GM12878 (cell line): ENCODE data around the gene CDK5RAP1. TPM values are rescaled to one million over a fixed set of nuclear protein-coding genes. Genes with fewer than 3 reads are reported as not detected.

Experiments used
- ATAC-seq: fragments of 200-7000 bp; cut with Tn5 transposase; 3 replicates; pipeline ENCODE4 v1.9.1; 2020; ENCODE audit warnings: mild to moderate bottlenecking, moderate library complexity
- BruUV-seq: library from RNA; stranded (reverse); fragments of 400-500 nt; replicated peaks from 2 replicates; lab custom pipeline; 2021; lab: Mats Ljungman, UMichigan
- CTCF ChIA-PET: fragments of 300-600 bp; sonication (Branson Sonifier 250); formaldehyde crosslinking; extraction: SDS; loops from one replicate; lab custom pipeline; 2021; ENCODE audit warnings: inconsistent platforms; lab: Yijun Ruan, JAX
- POLR2A ChIA-PET: fragments of 350-600 bp; formaldehyde crosslinking; extraction: SDS; loops from one replicate; lab custom pipeline; 2021; ENCODE audit warnings: inconsistent platforms; lab: Charles Lee
- RAD21 ChIA-PET: fragments of 300-600 bp; sonication (Branson Sonifier 250); formaldehyde crosslinking; loops from one replicate; lab custom pipeline; 2023; ENCODE audit warnings: antibody characterized with exemption; ENCODE audit not compliant: unreplicated experiment; lab: Charles Lee
- SMC1A ChIA-PET: fragments of 300-600 bp; sonication (Branson Sonifier 250); formaldehyde crosslinking; loops from one replicate; lab custom pipeline; 2023; ENCODE audit not compliant: unreplicated experiment, uncharacterized antibody; lab: Charles Lee
- DNase-seq: peaks from one replicate; pipeline ENCODE4 v3.0.0-alpha.2; 2011; ENCODE audit warnings: low read depth, low spot score
- FAIRE-seq: peaks from 3 replicates; lab custom pipeline; 2011; peaks lifted over from hg19 to GRCh38; lab: Jason Lieb, UNC
- H2AFZ ChIP-seq: 2 replicates; pipeline ENCODE4 v1.6.0; 2011; ENCODE audit warnings: low read depth, low read length, control low read depth; ENCODE audit not compliant: control insufficient read depth
- H3K27ac ChIP-seq: 2 replicates; pipeline ENCODE4 v1.5.1; 2011; ENCODE audit warnings: control low read depth; ENCODE audit not compliant: control insufficient read depth, insufficient read depth
- H3K27me3 ChIP-seq, 2 experiments: replicated peaks in 1 of 2; 2 replicates each; pipeline versions ENCODE4 v1.6.0 to v1.6.1; 2011; ENCODE audit warnings: low read length in 1 of 2; ENCODE audit not compliant: control insufficient read depth in 2 of 2, insufficient read depth in 2 of 2
- H3K36me3 ChIP-seq, 2 experiments: 2 replicates each; pipeline ENCODE4 v1.5.1; 2011; ENCODE audit warnings: low read length in 1 of 2; ENCODE audit not compliant: control insufficient read depth in 2 of 2, insufficient read depth in 2 of 2
- H3K4me1 ChIP-seq: 2 replicates; pipeline ENCODE4 v1.6.1; 2011; ENCODE audit warnings: mild to moderate bottlenecking, low read length, moderate library complexity, mixed read lengths; ENCODE audit not compliant: control insufficient read depth, insufficient read depth
- H3K4me2 ChIP-seq: 2 replicates; pipeline ENCODE4 v1.6.0; 2011; ENCODE audit warnings: control low read depth; ENCODE audit not compliant: control insufficient read depth, insufficient read depth
- H3K4me3 ChIP-seq: fragments of 200-600 bp; sonication (generic); 2 replicates; pipeline ENCODE4 v1.5.1; 2016
- H3K79me2 ChIP-seq: 2 replicates; pipeline ENCODE4 v1.6.0; 2011; ENCODE audit warnings: low read length; ENCODE audit not compliant: control insufficient read depth, insufficient read depth
- H3K9ac ChIP-seq: 2 replicates; pipeline ENCODE4 v1.8.0; 2011; ENCODE audit warnings: low read length, control low read depth, mixed read lengths; ENCODE audit not compliant: control insufficient read depth, insufficient read depth
- H3K9me3 ChIP-seq: replicated peaks from 3 replicates; pipeline ENCODE4 v1.5.1; 2011; ENCODE audit warnings: mild to moderate bottlenecking, low read length; ENCODE audit not compliant: control insufficient read depth, insufficient read depth
- H4K20me1 ChIP-seq: 2 replicates; pipeline ENCODE4 v1.6.0; 2011; ENCODE audit not compliant: control insufficient read depth, insufficient read depth
- ATF2 ChIP-seq: IDR thresholded peaks from 2 replicates; pipeline ENCODE4 v1.6.1; 2012; ENCODE audit warnings: low read length, inconsistent platforms
- CUX1 ChIP-seq: IDR thresholded peaks from 2 replicates; pipeline ENCODE4 v1.6.1; 2012; ENCODE audit warnings: improper control_type of control experiment, low read depth, low read length; ENCODE audit not compliant: insufficient replicate concordance
- GATAD2B ChIP-seq: fragments of 450-650 bp; conservative IDR thresholded peaks from 2 replicates; pipeline ENCODE4 v1.6.1; 2017; ENCODE audit warnings: low read depth, mild to moderate bottlenecking, moderate library complexity
- HDAC2 ChIP-seq: fragments of 200-600 bp; sonication (generic); IDR thresholded peaks from 2 replicates; pipeline ENCODE4 v1.6.1; 2017
- IKZF1 ChIP-seq: fragments of 450-650 bp; conservative IDR thresholded peaks from 2 replicates; pipeline ENCODE4 v1.6.1; 2017; ENCODE audit warnings: antibody characterized with exemption, mild to moderate bottlenecking
- MTA3 ChIP-seq: IDR thresholded peaks from 2 replicates; pipeline ENCODE4 v1.6.1; 2012; ENCODE audit warnings: low read length, inconsistent platforms, borderline replicate concordance
- NR2F1 ChIP-seq: fragments of 450-650 bp; conservative IDR thresholded peaks from 2 replicates; pipeline ENCODE4 v1.6.1; 2017; ENCODE audit warnings: mild to moderate bottlenecking
- STAT1 ChIP-seq: fragments of 450-650 bp; conservative IDR thresholded peaks from 2 replicates; pipeline ENCODE4 v1.6.1; 2014; ENCODE audit warnings: antibody characterized with exemption, mild to moderate bottlenecking
- TARDBP ChIP-seq: IDR thresholded peaks from 2 replicates; pipeline ENCODE4 v1.6.1; 2016; ENCODE audit warnings: borderline replicate concordance
- USF1 ChIP-seq: IDR thresholded peaks from 2 replicates; pipeline ENCODE4 v1.6.1; 2011; ENCODE audit warnings: borderline replicate concordance, low read depth, mild to moderate bottlenecking, moderate library complexity, mixed read lengths, low read length; ENCODE audit not compliant: insufficient read depth; ENCODE audit errors: extremely low read length
- ZBTB11 ChIP-seq: fragments of 450-650 bp; formaldehyde crosslinking; IDR thresholded peaks from 2 replicates; pipeline ENCODE4 v1.5.0; 2022; ENCODE audit warnings: mild to moderate bottlenecking, missing genetic modification characterization
- ZNF622 ChIP-seq: fragments of 450-650 bp; IDR thresholded peaks from 2 replicates; pipeline ENCODE4 v1.6.1; 2017; ENCODE audit warnings: mild to moderate bottlenecking, inconsistent platforms
- WGBS: methylation state at CpG from one replicate; pipeline ENCODE4 v1.1.6; 2016; ENCODE audit warnings: low lambda C conversion rate; ENCODE audit not compliant: insufficient replicate concordance, insufficient coverage; ENCODE audit errors: missing lambda C conversion rate; 5-methylcytosine and 5-hydroxymethylcytosine counted together
- in situ Hi-C: fragments of 300-500 bp; cut with MboI; formaldehyde crosslinking; loops from 9 replicates; pipeline ENCODE4 v1.14.3; 2018; ENCODE audit warnings: mixed read lengths
- intact Hi-C: fragments of 100-400 bp; cut with micrococcal nuclease; formaldehyde crosslinking; loops from one replicate; pipeline ENCODE4 v1.14.2; 2022; ENCODE audit not compliant: unreplicated experiment
- polyA plus RNA-seq, 11 experiments: library from polyadenylated mRNA; depleted of rRNA in 4 of 11; unstranded in 6 of 11; stranded (reverse) in 5 of 11; fragments of >200 nt; fragmentation: Nextera tagmentation in 4 of 11; fragmentation: Illumina TruSeq in 1 of 11; extraction: Ambion mirVana in 4 of 11; extraction: Trizol in 1 of 11; gene quantifications; 1 replicate in 1 of 11; 2 replicates in 10 of 11; pipeline versions ENCODE4 v1.2.1 to v1.2.3, GENCODE V29; 2011 to 2016; ENCODE audit warnings: inconsistent platforms in 2 of 11, missing spikeins in 2 of 11, low read depth in 1 of 11
- total RNA-seq, 4 experiments: library from RNA; depleted of rRNA in 3 of 4; stranded (reverse); fragments of >200 nt in 3 of 4; fragmentation: Illumina TruSeq in 1 of 4; extraction: Trizol in 1 of 4; gene quantifications; 2 replicates each; pipeline versions ENCODE4 v1.2.1 to v1.2.3, GENCODE V29; 2013 to 2021

CDK5RAP1 gene
- total and polyA plus RNA-seq, 10 of the 15 experiments (the other 5 are each of a cell fraction or from before 2014, with no cell fraction given), result 30.4 to 67.6 (median 38.8) TPM

GRCh38 chr20:33443512-33444239, 42.4 kb upstream of the CDK5RAP1 start, which contains the start of gene SNTA1:
Gene SNTA1, minus strand, starts transcription at chr20:33443763. Its CDS starts 143 bp downstream, at chr20:33443620.
- no peaks in the 10 kb centered on the region for H3K79me2 ChIP-seq
- DNase-seq (no peak), FAIRE-seq (no peak), ATAC-seq (peak; percentile 93)
- ChIA-PET CTCF (interaction anchor here (1.6 kb wide), 1 partner anchor 223 kb away, joined by 7 read pairs; the partner anchor contains the start of gene ACTL10), SMC1A (interaction anchor here (1.1 kb wide), 1 partner anchor 225 kb away, joined by 4 read pairs; no protein-coding TSS in a partner anchor), POLR2A (interaction anchor here (0.6 kb wide), 1 partner anchor 246 kb away, joined by 3 read pairs; no protein-coding TSS in a partner anchor), RAD21 (interaction anchor here (0.6 to 1.1 kb wide), 6 partner anchors 25 to 770 kb away, joined by 3 to 4 read pairs (median 4); partner anchors contain the start of genes ACTL10 and CBFA2T2)
- peak within 1 kb of the TSS; percentile 98 for H3K4me2 ChIP-seq
- H4K20me1 ChIP-seq, result no peaks in the 10 kb centered on the region
- BruUV-seq, result no TSS peak
- intact Hi-C loops, result no loop called here
- peak within 1 kb of the TSS; percentile 77 for H3K4me3 ChIP-seq
- H3K9me3 ChIP-seq, result no peaks in the 10 kb centered on the region; the same call in 2 of the 3 replicates
- H2AFZ ChIP-seq, result peak within 1 kb of the TSS; percentile 77
- 3% methylated on average over 35 of the region's 75 CpGs for WGBS
- peak within 1 kb of the TSS; percentile 40 for H3K9ac ChIP-seq
- no peaks in the 10 kb centered on the region; a peak in 1 of 4 replicates for H3K27me3 ChIP-seq
- in situ Hi-C loops, result no loop called here
- H3K36me3 ChIP-seq, result no peaks in the 10 kb centered on the region
- peaks cover 21% of the 10 kb centered on the region for H3K4me1 ChIP-seq
- H3K27ac ChIP-seq, result no peak within 1 kb of the TSS
- TF ChIP-seq CUX1 (no peak), TARDBP (no peak), NR2F1 (peak; percentile 53; the same call in 1 of the 2 replicates), IKZF1 (peak; percentile 53), STAT1 (no peak), ATF2 (no peak), ZNF622 (no peak), HDAC2 (no peak), USF1 (no peak), MTA3 (no peak), GATAD2B (peak; percentile 66), ZBTB11 (CRISPR knock-in tag) (no peak)
